Stimulated activated memory B cell treated with anti-CD40 and anti-IgM and Interleukin-4, amounts not matched to agents 10 μg/mL and 1 μg/mL and 100 μg/mL, for 72 hours (primary cell): ENCODE measurements around the gene SLC49A3.

ENCODE experiments used
- ATAC-seq: fragments of 150-1000 bp; cut with Tn5 transposase; 2 replicates; pipeline ENCODE4 v1.10.0; 2021
- H3K27ac Mint-ChIP-seq: one replicate; pipeline ENCODE4 v1.8.0; 2022; ENCODE audit warnings: mild to moderate bottlenecking, mixed read lengths
- H3K27me3 Mint-ChIP-seq: one replicate; pipeline ENCODE4 v1.8.0; 2022; ENCODE audit warnings: mixed read lengths
- H3K36me3 Mint-ChIP-seq: one replicate; pipeline ENCODE4 v1.8.0; 2022; ENCODE audit warnings: mixed read lengths
- H3K4me1 Mint-ChIP-seq: one replicate; pipeline ENCODE4 v1.8.0; 2022; ENCODE audit warnings: mixed read lengths
- H3K4me3 Mint-ChIP-seq: one replicate; pipeline ENCODE4 v1.8.0; 2022; ENCODE audit warnings: mild to moderate bottlenecking, moderate library complexity, mixed read lengths
- H3K9me3 Mint-ChIP-seq: one replicate; pipeline ENCODE4 v1.8.0; 2022; ENCODE audit warnings: mixed read lengths

The SLC49A3 gene

GRCh38 chr4:659851-660250 lies 29.1 kb downstream of the SLC49A3 start:
- H3K27ac Mint-ChIP-seq: no peak overlapping the region
- H3K4me1 Mint-ChIP-seq: peaks cover 22% of the 10 kb centered on the region
- no peak for ATAC-seq
- no peak overlapping the region for H3K4me3 Mint-ChIP-seq
- peaks cover 5% of the 10 kb centered on the region for H3K9me3 Mint-ChIP-seq
- H3K27me3 Mint-ChIP-seq: no peaks in the 10 kb centered on the region
- H3K36me3 Mint-ChIP-seq: peaks cover 24% of the 10 kb centered on the region

GRCh38 chr4:658681-659667 lies 30.0 kb downstream of the SLC49A3 start:
- H3K27me3 Mint-ChIP-seq: peaks cover 7% of the 10 kb centered on the region
- H3K4me3 Mint-ChIP-seq: no peak overlapping the region
- H3K36me3 Mint-ChIP-seq: peaks cover 24% of the 10 kb centered on the region
- peaks cover 14% of the 10 kb centered on the region for H3K4me1 Mint-ChIP-seq
- H3K27ac Mint-ChIP-seq: no peak overlapping the region
- ATAC-seq: no peak
- H3K9me3 Mint-ChIP-seq: peaks cover 5% of the 10 kb centered on the region

GRCh38 chr4:657834-658667 lies 30.9 kb downstream of the SLC49A3 start:
- Mint-ChIP-seq H3K27ac (no peak overlapping the region), H3K27me3 (peaks cover 16% of the 10 kb centered on the region), H3K36me3 (peaks cover 24% of the 10 kb centered on the region), H3K4me1 (peaks cover 11% of the 10 kb centered on the region), H3K4me3 (no peak overlapping the region), H3K9me3 (peaks cover 5% of the 10 kb centered on the region)
- peak; percentile 44 for ATAC-seq

- ATAC-seq: no peak
- Mint-ChIP-seq H3K27ac (no peak overlapping the region), H3K4me3 (no peak overlapping the region), H3K36me3 (peaks cover 24% of the 10 kb centered on the region), H3K4me1 (peaks cover 5% of the 10 kb centered on the region), H3K9me3 (peaks cover 5% of the 10 kb centered on the region), H3K27me3 (peaks cover 21% of the 10 kb centered on the region)
Measured at GRCh38 chr4:657338-657833, 31.6 kb downstream of the SLC49A3 start.

GRCh38 chr4:656436-657337 lies 32.3 kb downstream of the SLC49A3 start:
- peaks cover 17% of the 10 kb centered on the region for H3K36me3 Mint-ChIP-seq
- peaks cover 5% of the 10 kb centered on the region for H3K9me3 Mint-ChIP-seq
- no peak overlapping the region for H3K27ac Mint-ChIP-seq
- no peak overlapping the region for H3K4me3 Mint-ChIP-seq
- H3K27me3 Mint-ChIP-seq: peaks cover 24% of the 10 kb centered on the region
- no peak for ATAC-seq
- H3K4me1 Mint-ChIP-seq: no peaks in the 10 kb centered on the region

GRCh38 chr4:655464-656151 lies 33.3 kb downstream of the SLC49A3 start:
- H3K9me3 Mint-ChIP-seq: peaks cover under 1% of the 10 kb centered on the region
- peaks cover 32% of the 10 kb centered on the region for H3K27me3 Mint-ChIP-seq
- H3K4me1 Mint-ChIP-seq: no peaks in the 10 kb centered on the region
- no peak overlapping the region for H3K27ac Mint-ChIP-seq
- H3K36me3 Mint-ChIP-seq: peaks cover 10% of the 10 kb centered on the region
- ATAC-seq: no peak
- H3K4me3 Mint-ChIP-seq: no peak overlapping the region

GRCh38 chr4:654871-655463 lies 34.0 kb downstream of the SLC49A3 start:
- Mint-ChIP-seq H3K4me1 (no peaks in the 10 kb centered on the region), H3K4me3 (no peak overlapping the region), H3K27ac (no peak overlapping the region), H3K27me3 (peaks cover 39% of the 10 kb centered on the region), H3K36me3 (peaks cover 3% of the 10 kb centered on the region), H3K9me3 (no peaks in the 10 kb centered on the region)
- no peak for ATAC-seq

- Mint-ChIP-seq H3K27ac (no peak overlapping the region), H3K9me3 (no peaks in the 10 kb centered on the region), H3K36me3 (no peaks in the 10 kb centered on the region), H3K4me3 (no peak overlapping the region), H3K27me3 (peaks cover 39% of the 10 kb centered on the region), H3K4me1 (no peaks in the 10 kb centered on the region)
- no peak for ATAC-seq
Measured at GRCh38 chr4:654503-654845, 34.5 kb downstream of the SLC49A3 start.

- peaks cover 40% of the 10 kb centered on the region for H3K27me3 Mint-ChIP-seq
- H3K27ac Mint-ChIP-seq: no peak overlapping the region
- H3K9me3 Mint-ChIP-seq: no peaks in the 10 kb centered on the region
- H3K4me1 Mint-ChIP-seq: no peaks in the 10 kb centered on the region
- no peak overlapping the region for H3K4me3 Mint-ChIP-seq
- H3K36me3 Mint-ChIP-seq: no peaks in the 10 kb centered on the region
- ATAC-seq: no peak
Measured at GRCh38 chr4:653831-654502, 35.0 kb downstream of the SLC49A3 start.

- H3K27me3 Mint-ChIP-seq: peaks cover 48% of the 10 kb centered on the region
- H3K9me3 Mint-ChIP-seq: no peaks in the 10 kb centered on the region
- no peak for ATAC-seq
Measured at GRCh38 chr4:653080-653821, 35.7 kb downstream of the SLC49A3 start.

GRCh38 chr4:651884-652642 lies 36.9 kb downstream of the SLC49A3 start:
- Mint-ChIP-seq H3K27ac (no peak overlapping the region), H3K4me1 (no peaks in the 10 kb centered on the region), H3K9me3 (no peaks in the 10 kb centered on the region), H3K36me3 (no peaks in the 10 kb centered on the region), H3K4me3 (no peak overlapping the region), H3K27me3 (peaks cover 50% of the 10 kb centered on the region)
- ATAC-seq: no peak

More at GRCh38 chr4:653080-653821, 35.7 kb downstream of the SLC49A3 start:
- Mint-ChIP-seq H3K4me3 (no peak overlapping the region), H3K27ac (no peak overlapping the region), H3K36me3 (no peaks in the 10 kb centered on the region), H3K4me1 (no peaks in the 10 kb centered on the region)
